ENCODE results near the gene RGS12. TPM values are rescaled to one million over a fixed set of nuclear protein-coding genes. Genes with fewer than 3 reads are reported as not detected.

Gene RGS12
- total and polyA plus RNA-seq, 2 experiments from 2014 or later: 8.0 to 19.0 TPM

GRCh38 chr4:3257556-3258482 lies 35.0 kb upstream of the RGS12 start:
- Mint-ChIP-seq H3K4me3 (no peak overlapping the region), H3K27ac (no peak overlapping the region), H3K9me3 (no peaks in the 10 kb centered on the region; the same call in 2 of the 3 replicates), H3K4me1 (no peaks in the 10 kb centered on the region; the same call in 2 of the 3 replicates), H3K27me3 (ENCODE audit: insufficient read depth, low read depth, poor library complexity) (peaks cover 4% of the 10 kb centered on the region), H3K36me3 (ENCODE audit: low read depth) (no peaks in the 10 kb centered on the region; the same call in 2 of the 3 replicates)
- no peaks in the 10 kb centered on the region for H3K79me2 ChIP-seq (replicated peaks; ENCODE audit: insufficient read depth)
- H3K4me2 ChIP-seq: no peak overlapping the region
- H3F3A ChIP-seq (replicated peaks; ENCODE audit: low read depth): no peaks in the 10 kb centered on the region
- H3K4me1 ChIP-seq (ENCODE audit: insufficient read depth): no peaks in the 10 kb centered on the region
- H4K20me1 ChIP-seq (replicated peaks; ENCODE audit: insufficient read depth): no peaks in the 10 kb centered on the region
- H3K36me3 ChIP-seq (ENCODE audit: insufficient read depth): no peaks in the 10 kb centered on the region
- TF ChIP-seq STAT1 (IDR thresholded peaks at IDR 0.05; ENCODE audit: unreplicated experiment): no peak
- no peak for TF ChIP-seq ZNF331 (CRISPR knock-in tag; IDR thresholded peaks at IDR 0.05; ENCODE audit: low read depth)
- TF ChIP-seq, protein P1, sequence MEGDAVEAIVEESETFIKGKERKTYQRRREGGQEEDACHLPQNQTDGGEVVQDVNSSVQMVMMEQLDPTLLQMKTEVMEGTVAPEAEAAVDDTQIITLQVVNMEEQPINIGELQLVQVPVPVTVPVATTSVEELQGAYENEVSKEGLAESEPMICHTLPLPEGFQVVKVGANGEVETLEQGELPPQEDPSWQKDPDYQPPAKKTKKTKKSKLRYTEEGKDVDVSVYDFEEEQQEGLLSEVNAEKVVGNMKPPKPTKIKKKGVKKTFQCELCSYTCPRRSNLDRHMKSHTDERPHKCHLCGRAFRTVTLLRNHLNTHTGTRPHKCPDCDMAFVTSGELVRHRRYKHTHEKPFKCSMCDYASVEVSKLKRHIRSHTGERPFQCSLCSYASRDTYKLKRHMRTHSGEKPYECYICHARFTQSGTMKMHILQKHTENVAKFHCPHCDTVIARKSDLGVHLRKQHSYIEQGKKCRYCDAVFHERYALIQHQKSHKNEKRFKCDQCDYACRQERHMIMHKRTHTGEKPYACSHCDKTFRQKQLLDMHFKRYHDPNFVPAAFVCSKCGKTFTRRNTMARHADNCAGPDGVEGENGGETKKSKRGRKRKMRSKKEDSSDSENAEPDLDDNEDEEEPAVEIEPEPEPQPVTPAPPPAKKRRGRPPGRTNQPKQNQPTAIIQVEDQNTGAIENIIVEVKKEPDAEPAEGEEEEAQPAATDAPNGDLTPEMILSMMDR (conservative IDR thresholded peaks at IDR 0.05; ENCODE audit: low read depth in 2 of 2): no peak
- no peak for TF ChIP-seq CREB1 (CRISPR knock-in tag; IDR thresholded peaks at IDR 0.05; ENCODE audit: low read depth)
- TF ChIP-seq JUNB (IDR thresholded peaks at IDR 0.05; ENCODE audit: unreplicated experiment): no peak
- TF ChIP-seq EZH2phosphoT487 (IDR thresholded peaks at IDR 0.05; ENCODE audit: unreplicated experiment): no peak
- TF ChIP-seq ZNF462 (CRISPR knock-in tag; IDR thresholded peaks at IDR 0.05): no peak
- no peak for TF ChIP-seq EZH2 (IDR thresholded peaks at IDR 0.05; ENCODE audit: low read depth, unreplicated experiment)
- TF ChIP-seq ETS1 (IDR thresholded peaks at IDR 0.05): no peak
- no peak overlapping the region for H3K4me3 ChIP-seq
- no peak for DNase-seq (ENCODE audit: low spot score)
- H2AFZ ChIP-seq: no peak overlapping the region
- no peak overlapping the region for H3K27ac ChIP-seq (ENCODE audit: low read depth)
- H3K27me3 ChIP-seq (ENCODE audit: insufficient read depth): no peaks in the 10 kb centered on the region
- H3K9me2 ChIP-seq (ENCODE audit: insufficient read depth): no peaks in the 10 kb centered on the region
- ATAC-seq: no peak

Data from GM23338 (cell line).